OCI-LY1 (cell line): Measurements from ENCODE around the gene JAK1.

Source experiments
- H2AFZ ChIP-seq: fragments of 200-600 bp; sonication (generic), shearing (Covaris generic); 2 replicates; pipeline ENCODE4 v1.6.0; 2014; ENCODE audit warnings: antibody characterized with exemption, mild to moderate bottlenecking, low read length
- H3F3A ChIP-seq: fragments of 200-600 bp; sonication (generic), shearing (Covaris generic); 2 replicates; pipeline ENCODE4 v1.6.0; 2014; ENCODE audit warnings: mild to moderate bottlenecking, antibody characterized with exemption, low read length, moderate library complexity; ENCODE audit not compliant: insufficient read depth
- H3K27ac ChIP-seq: fragments of 200-600 bp; sonication (generic); 2 replicates; pipeline ENCODE4 v1.5.1; 2014; ENCODE audit warnings: low read length, mixed run types, mild to moderate bottlenecking, low read depth; ENCODE audit not compliant: poor library complexity, severe bottlenecking
- H3K27me3 ChIP-seq: fragments of 200-600 bp; sonication (generic); 2 replicates; pipeline ENCODE4 v1.6.0; 2014; ENCODE audit warnings: antibody characterized with exemption, mild to moderate bottlenecking, low read length, moderate library complexity; ENCODE audit not compliant: insufficient read depth
- H3K36me3 ChIP-seq: fragments of 200-600 bp; sonication (generic); 2 replicates; pipeline ENCODE4 v1.6.1; 2014; ENCODE audit warnings: mild to moderate bottlenecking, antibody characterized with exemption, low read length, moderate library complexity, mixed read lengths; ENCODE audit not compliant: insufficient read depth
- H3K4me1 ChIP-seq: fragments of 200-600 bp; sonication (generic); 2 replicates; pipeline ENCODE4 v1.5.1; 2014; ENCODE audit warnings: mild to moderate bottlenecking, low read length, moderate library complexity; ENCODE audit not compliant: insufficient read depth, severe bottlenecking
- H3K4me2 ChIP-seq: fragments of 200-600 bp; sonication (generic), shearing (Covaris generic); 2 replicates; pipeline ENCODE4 v1.6.1; 2014; ENCODE audit warnings: low read length
- H3K4me3 ChIP-seq: fragments of 200-600 bp; sonication (generic); 2 replicates; pipeline ENCODE4 v1.5.1; 2014; ENCODE audit warnings: low read length, low read depth, mild to moderate bottlenecking, mixed read lengths; ENCODE audit not compliant: poor library complexity, severe bottlenecking
- H3K79me2 ChIP-seq: fragments of 200-600 bp; shearing (Covaris generic); 2 replicates; pipeline ENCODE4 v1.6.1; 2016; ENCODE audit warnings: mixed run types, low read length, mixed read lengths; ENCODE audit not compliant: insufficient read depth
- H3K9ac ChIP-seq: fragments of 200-600 bp; sonication (generic), shearing (Covaris generic); 2 replicates; pipeline ENCODE4 v1.6.1; 2014; ENCODE audit warnings: mild to moderate bottlenecking, low read length, mixed read lengths
- H3K9me2 ChIP-seq: fragments of 200-600 bp; sonication (generic), shearing (Covaris generic); 2 replicates; pipeline ENCODE4 v1.6.1; 2014; ENCODE audit warnings: low read depth, mild to moderate bottlenecking, low read length, mixed read lengths
- H3K9me3 ChIP-seq: fragments of 200-600 bp; shearing (Covaris generic); 2 replicates; pipeline ENCODE4 v1.6.1; 2014; ENCODE audit warnings: low read length, mixed read lengths
- H4K20me1 ChIP-seq: fragments of 200-600 bp; sonication (generic), shearing (Covaris generic); 2 replicates; pipeline ENCODE4 v1.6.0; 2016; ENCODE audit warnings: mild to moderate bottlenecking, low read length; ENCODE audit not compliant: insufficient read depth
- CTCF ChIP-seq: fragments of 200-600 bp; sonication (generic), shearing (Covaris generic); IDR thresholded peaks from 2 replicates; pipeline ENCODE4 v1.5.1; 2017; ENCODE audit warnings: mild to moderate bottlenecking, antibody characterized with exemption, low read length, moderate library complexity, mixed read lengths
- EZH2 ChIP-seq: fragments of 200-600 bp; sonication (generic), shearing (Covaris generic); IDR thresholded peaks from 2 replicates; pipeline ENCODE4 v1.8.0; 2017; ENCODE audit warnings: borderline replicate concordance, mixed run types, mild to moderate bottlenecking, antibody characterized with exemption, low read length, moderate library complexity, mixed read lengths

Gene JAK1

GRCh38 chr1:64953241-64953640 is 13.1 kb downstream of the JAK1 start:
- H3K9ac ChIP-seq: no peak overlapping the region
- H3K4me3 ChIP-seq: no peak overlapping the region
- 0 out of 2 replicates have a peak, but pooled peaks cover 2% of the 10 kb centered on the region for H4K20me1 ChIP-seq
- peaks cover 11% of the 10 kb centered on the region for H3K4me1 ChIP-seq
- no peak overlapping the region for H3K27ac ChIP-seq
- no peak overlapping the region for H2AFZ ChIP-seq
- no peaks in the 10 kb centered on the region for H3F3A ChIP-seq
- no peak overlapping the region for H3K4me2 ChIP-seq
- TF ChIP-seq EZH2: no peak
- TF ChIP-seq CTCF: no peak
- no peaks in the 10 kb centered on the region for H3K27me3 ChIP-seq
- no peaks in the 10 kb centered on the region for H3K9me3 ChIP-seq
- no peaks in the 10 kb centered on the region for H3K9me2 ChIP-seq
- no peaks in the 10 kb centered on the region for H3K79me2 ChIP-seq
- no peaks in the 10 kb centered on the region for H3K36me3 ChIP-seq

GRCh38 chr1:64950284-64950809 is 16.0 kb downstream of the JAK1 start:
- H3K9me2 ChIP-seq: no peaks in the 10 kb centered on the region
- H3K4me3 ChIP-seq: no peak overlapping the region
- no peak overlapping the region for H3K27ac ChIP-seq
- no peak overlapping the region for H3K9ac ChIP-seq
- H3K36me3 ChIP-seq: no peaks in the 10 kb centered on the region
- no peaks in the 10 kb centered on the region for H3F3A ChIP-seq
- H3K4me1 ChIP-seq: no peaks in the 10 kb centered on the region
- 0 out of 2 replicates have a peak, but pooled peaks cover 6% of the 10 kb centered on the region for H3K79me2 ChIP-seq
- 0 out of 2 replicates have a peak, but pooled peaks cover under 1% of the 10 kb centered on the region for H4K20me1 ChIP-seq
- H2AFZ ChIP-seq: no peak overlapping the region
- H3K4me2 ChIP-seq: no peak overlapping the region
- TF ChIP-seq EZH2 (no peak), CTCF (no peak)
- H3K27me3 ChIP-seq: no peaks in the 10 kb centered on the region
- no peaks in the 10 kb centered on the region for H3K9me3 ChIP-seq

GRCh38 chr1:64948905-64949833 is 17.2 kb downstream of the JAK1 start:
- H2AFZ ChIP-seq: no peak overlapping the region
- no peaks in the 10 kb centered on the region for H4K20me1 ChIP-seq
- no peaks in the 10 kb centered on the region for H3K27me3 ChIP-seq
- no peak for TF ChIP-seq CTCF
- no peak for TF ChIP-seq EZH2
- no peak overlapping the region for H3K27ac ChIP-seq
- no peaks in the 10 kb centered on the region for H3F3A ChIP-seq
- H3K4me1 ChIP-seq: no peaks in the 10 kb centered on the region
- H3K4me2 ChIP-seq: no peak overlapping the region
- no peaks in the 10 kb centered on the region for H3K9me3 ChIP-seq
- H3K9ac ChIP-seq: no peak overlapping the region
- H3K79me2 ChIP-seq: 0 out of 2 replicates have a peak, but pooled peaks cover 6% of the 10 kb centered on the region
- H3K4me3 ChIP-seq: no peak overlapping the region
- H3K36me3 ChIP-seq: no peaks in the 10 kb centered on the region
- H3K9me2 ChIP-seq: no peaks in the 10 kb centered on the region
